ENCODE measurements around the gene RASEF.

RASEF gene

DNA sequence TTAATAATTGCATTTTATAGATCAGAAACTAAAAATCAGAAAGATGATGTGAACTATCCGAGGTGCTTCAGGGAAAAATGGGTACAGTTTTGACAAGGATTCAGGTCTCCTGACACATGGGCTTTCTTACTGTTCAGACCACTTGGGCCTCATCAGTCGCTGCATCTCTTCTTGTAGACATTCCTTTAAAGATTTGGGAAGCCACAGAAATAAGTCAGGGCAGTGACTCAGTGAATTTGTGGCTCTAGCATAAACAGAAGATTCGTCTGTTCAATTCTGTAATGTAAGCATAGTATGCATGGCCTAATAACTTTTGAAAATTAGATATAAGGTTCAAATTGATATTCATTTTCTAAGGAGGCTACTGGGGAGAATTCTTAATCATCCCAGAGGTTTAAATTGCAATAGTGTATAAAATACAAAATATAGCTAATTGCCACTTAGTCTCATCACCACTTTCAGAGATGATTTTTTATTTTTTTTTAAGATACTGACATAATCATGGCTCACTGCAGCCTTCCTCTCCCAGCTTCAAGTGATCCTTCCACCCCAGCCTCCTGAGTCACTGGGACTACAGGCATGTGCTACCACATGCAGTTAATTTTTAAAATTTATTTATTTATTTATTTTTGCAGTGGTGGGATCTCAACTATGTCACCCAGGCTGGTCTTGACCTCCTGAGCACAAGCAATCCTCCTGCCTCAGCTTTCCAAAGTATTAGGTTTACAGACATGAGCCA lies 48.9 kb downstream of the RASEF start:
- TF ChIP-seq, protein P1, sequence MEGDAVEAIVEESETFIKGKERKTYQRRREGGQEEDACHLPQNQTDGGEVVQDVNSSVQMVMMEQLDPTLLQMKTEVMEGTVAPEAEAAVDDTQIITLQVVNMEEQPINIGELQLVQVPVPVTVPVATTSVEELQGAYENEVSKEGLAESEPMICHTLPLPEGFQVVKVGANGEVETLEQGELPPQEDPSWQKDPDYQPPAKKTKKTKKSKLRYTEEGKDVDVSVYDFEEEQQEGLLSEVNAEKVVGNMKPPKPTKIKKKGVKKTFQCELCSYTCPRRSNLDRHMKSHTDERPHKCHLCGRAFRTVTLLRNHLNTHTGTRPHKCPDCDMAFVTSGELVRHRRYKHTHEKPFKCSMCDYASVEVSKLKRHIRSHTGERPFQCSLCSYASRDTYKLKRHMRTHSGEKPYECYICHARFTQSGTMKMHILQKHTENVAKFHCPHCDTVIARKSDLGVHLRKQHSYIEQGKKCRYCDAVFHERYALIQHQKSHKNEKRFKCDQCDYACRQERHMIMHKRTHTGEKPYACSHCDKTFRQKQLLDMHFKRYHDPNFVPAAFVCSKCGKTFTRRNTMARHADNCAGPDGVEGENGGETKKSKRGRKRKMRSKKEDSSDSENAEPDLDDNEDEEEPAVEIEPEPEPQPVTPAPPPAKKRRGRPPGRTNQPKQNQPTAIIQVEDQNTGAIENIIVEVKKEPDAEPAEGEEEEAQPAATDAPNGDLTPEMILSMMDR (IDR thresholded peaks at IDR 0.05) = no peak
- DNase-seq (ENCODE audit: low spot score) = no peak
- no peak overlapping the region for H3K4me3 ChIP-seq
- no peak overlapping the region for H3K27ac ChIP-seq

DNA sequence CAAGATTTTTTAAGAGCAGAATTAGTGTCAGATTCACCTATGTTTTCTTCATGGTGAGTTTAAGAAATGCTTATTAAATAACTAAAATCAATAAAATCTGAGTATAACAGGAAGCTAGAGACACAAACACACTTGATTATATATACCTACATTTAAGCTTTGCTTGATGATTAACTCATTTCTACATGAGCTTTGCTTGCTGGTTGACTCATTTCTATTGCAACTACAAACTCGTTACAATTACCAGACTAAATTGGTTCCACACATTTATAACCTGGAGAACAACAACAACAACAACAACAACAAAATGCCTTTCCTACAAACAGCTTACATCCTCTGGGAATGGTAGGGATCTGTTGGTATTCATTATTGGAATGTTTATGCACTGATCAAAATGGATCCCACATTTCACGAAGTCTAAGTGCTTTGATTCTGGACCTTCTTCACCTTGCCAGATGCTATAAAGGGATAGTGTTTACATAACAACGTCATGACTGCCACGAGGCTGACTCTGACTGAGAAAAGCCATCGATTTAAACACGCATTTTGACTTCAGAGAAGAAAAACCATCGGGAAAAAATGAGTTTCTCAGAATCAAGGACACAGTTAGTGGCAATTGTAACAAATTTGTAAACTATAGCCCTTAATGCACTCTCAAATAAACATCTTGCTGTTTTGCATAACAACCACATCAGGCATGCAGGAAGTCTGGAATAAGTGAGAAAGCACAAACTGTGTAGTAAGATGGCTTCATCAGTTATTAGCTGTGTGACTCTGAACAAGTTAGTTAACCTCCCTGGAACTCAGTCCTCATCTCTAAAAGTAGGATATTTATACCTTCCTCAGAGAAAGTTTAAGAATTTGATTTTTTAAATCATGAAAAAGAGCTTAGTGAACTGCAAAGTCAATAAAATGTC lies 49.8 kb downstream of the RASEF start:
- TF ChIP-seq, protein P1 (IDR thresholded peaks at IDR 0.05) = no peak
- no peak overlapping the region for H3K27ac ChIP-seq
- no peak for DNase-seq (ENCODE audit: low spot score)
- H3K4me3 ChIP-seq = no peak overlapping the region

DNA sequence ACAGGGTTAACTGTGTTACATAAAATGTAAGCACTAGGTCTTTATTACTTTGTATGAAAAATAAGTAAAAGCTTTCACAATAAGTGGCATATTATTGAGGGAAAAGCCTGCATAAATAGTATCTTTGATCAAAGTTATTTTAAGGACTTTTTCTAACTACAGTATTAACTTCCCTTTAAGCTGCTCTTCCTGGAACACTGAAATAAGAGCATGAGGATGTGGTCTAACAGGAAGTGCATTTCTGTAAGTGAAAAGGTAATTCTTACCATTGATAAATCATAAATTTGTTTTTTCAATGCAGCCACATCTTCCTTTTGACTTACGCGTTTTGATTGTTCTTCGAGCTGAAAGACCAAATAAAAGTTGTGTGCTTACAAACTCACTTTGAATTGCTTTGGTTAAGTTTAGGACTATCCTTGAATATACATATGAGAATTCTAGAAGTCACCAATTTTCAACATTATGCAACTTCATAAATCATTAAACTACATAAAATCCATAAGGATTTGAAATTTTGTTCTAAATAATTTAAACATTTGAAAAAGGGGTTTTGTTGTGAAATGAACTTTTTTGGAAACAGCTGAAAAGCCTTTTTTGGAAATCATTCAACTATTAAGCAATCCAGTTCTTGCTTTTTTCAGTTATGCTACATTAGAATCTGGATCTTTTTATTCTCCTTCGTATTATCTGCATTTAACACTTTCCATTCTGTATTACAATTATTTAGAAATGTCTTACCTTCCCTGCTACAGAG lies 50.6 kb downstream of the RASEF start:
- no peak overlapping the region for H3K27ac ChIP-seq
- H3K4me3 ChIP-seq = no peak overlapping the region
- TF ChIP-seq, protein P1 (IDR thresholded peaks at IDR 0.05) = no peak
- no peak for DNase-seq (ENCODE audit: low spot score)

DNA sequence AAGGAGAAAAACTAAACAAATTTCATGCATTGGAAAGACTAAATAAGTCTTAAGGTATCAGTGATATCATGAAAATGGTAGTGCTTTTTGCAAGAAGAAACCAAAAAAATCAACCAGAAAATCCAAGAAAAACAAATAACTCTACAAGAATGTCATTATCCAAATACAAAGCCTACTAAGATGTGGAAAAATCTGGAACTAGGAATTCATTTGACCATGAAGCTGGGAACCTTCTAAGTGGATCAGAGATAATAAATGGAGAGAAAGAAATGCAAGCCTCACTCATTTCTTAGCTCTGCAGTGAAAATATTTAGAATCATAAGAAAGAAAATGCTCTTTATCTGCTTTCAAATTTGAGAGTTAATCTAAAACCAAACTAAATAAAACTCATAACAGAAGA lies 51.3 kb downstream of the RASEF start:
- Histone ChIP-seq H3K27ac (no peak overlapping the region), H3K4me3 (no peak overlapping the region)
- no peak for DNase-seq (ENCODE audit: low spot score)
- TF ChIP-seq, protein P1 (IDR thresholded peaks at IDR 0.05) = no peak

DNA sequence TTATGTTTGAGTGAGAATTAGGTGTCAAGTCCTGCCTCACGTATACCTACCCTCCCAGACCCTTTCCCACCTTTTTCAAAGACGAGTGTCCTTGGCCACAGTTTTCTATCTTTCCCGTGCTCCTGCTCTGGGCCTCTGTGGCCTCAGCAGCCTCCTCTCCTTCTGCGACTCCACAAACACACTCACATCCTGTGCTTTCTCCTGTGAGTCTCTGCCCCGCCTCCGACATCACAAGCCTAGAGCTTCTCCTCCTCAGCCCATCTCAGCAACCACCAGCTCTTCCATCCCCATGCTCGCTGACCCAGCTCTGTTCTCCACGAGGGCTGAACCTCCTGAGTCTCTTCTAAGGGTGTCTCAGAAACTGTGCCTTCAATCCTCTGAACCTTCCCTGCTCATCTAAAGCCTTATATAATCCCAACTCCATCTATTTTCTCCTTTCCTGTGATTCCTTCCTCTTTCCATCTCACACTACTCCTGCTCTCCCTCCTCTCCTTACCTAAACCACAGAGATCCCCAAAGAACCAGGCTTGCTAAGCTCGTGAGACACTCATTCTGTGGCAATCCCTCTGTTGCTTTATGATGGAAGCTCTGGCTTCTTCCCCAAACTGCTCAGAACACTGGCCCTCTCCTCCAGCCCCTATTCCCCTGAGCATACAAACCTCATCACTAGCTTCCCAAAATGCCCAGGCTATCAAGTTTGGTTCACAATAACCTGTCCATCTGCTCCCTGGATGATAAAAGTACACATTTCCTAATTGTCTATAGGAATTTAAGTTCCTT lies 55.2 kb downstream of the RASEF start:
- TF ChIP-seq, protein P1 (IDR thresholded peaks at IDR 0.05) = no peak
- no peak for DNase-seq (ENCODE audit: low spot score)
- H3K4me3 ChIP-seq = no peak overlapping the region
- H3K27ac ChIP-seq = no peak overlapping the region

DNA sequence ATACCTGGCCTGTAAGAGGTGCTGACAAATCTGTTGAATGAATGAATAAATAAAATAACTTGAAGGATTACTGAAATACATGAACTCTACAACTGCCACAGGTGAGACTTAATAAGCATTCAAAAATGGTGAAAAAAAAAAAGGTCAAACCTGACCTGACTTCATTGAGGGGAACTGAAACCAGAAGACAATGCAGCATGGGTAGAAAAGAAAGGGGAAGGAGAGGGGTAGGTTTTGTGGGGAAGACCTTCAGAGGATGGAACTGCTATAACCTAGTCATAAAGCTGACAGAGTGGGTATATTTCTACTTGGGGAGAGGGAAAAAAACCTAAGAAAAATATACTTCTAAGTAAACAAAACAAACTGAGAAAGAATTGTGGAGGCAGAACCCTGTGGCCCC lies 56.6 kb downstream of the RASEF start:
- Histone ChIP-seq H3K4me3 (no peak overlapping the region), H3K27ac (no peak overlapping the region)
- no peak for DNase-seq (ENCODE audit: low spot score)
- TF ChIP-seq, protein P1 (IDR thresholded peaks at IDR 0.05) = no peak
